Measurements from ENCODE around the gene FBXO11. TPM values are rescaled to one million over a fixed set of nuclear protein-coding genes. Genes with fewer than 3 reads are reported as not detected.

The FBXO11 gene
- total RNA-seq, 1 donor from 2014 or later: 69.2 TPM

Other genes starting within 250 kb of the FBXO11 start
- 19.1 and 20.0 TPM in 2 replicates for gene MSH6, start 123.4 kb downstream of the FBXO11 start, total RNA-seq

All from dermis microvascular lymphatic vessel endothelial cell (primary cell).